AG09309 (cell line): ENCODE results near the gene PON1.

Source experiments
- DNase-seq: peaks from one replicate; pipeline ENCODE4 v3.0.0-alpha.2; 2010; ENCODE audit warnings: low read depth
- H3K4me3 ChIP-seq: 2 replicates; pipeline ENCODE4 v1.5.1; 2011; ENCODE audit warnings: mild to moderate bottlenecking, low read depth, low read length, moderate library complexity; ENCODE audit not compliant: control insufficient read depth
- CTCF ChIP-seq: IDR thresholded peaks from 2 replicates; pipeline ENCODE4 v1.5.1; 2011; ENCODE audit warnings: mild to moderate bottlenecking, low read depth, low read length, inconsistent platforms; ENCODE audit not compliant: insufficient read depth, control insufficient read depth; ENCODE audit errors: missing control alignments

The PON1 gene

GRCh38 chr7:95261895-95262415 lies 62.4 kb downstream of the PON1 start:
- H3K4me3 ChIP-seq = no peak overlapping the region
- no peak for TF ChIP-seq CTCF
- DNase-seq = no peak

DNA sequence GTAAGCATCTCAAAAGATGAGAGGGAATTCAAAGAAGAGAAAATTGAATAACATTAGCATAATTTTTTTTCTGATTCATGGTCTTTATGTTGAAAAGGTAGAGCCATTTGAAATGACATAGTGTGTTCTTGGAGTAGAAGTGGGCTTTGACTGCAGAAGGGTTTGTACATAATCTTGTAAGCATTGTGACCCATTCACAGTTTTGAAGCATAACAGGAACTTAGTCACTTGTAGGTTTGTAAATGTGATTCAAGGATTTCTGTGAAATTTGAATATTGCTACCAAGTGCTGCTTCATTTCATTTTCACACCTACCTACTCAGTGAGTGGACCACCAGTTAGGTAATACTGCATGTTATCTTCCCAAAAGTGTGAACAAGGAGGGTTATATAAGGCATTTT lies 68.6 kb downstream of the PON1 start:
- no peak for TF ChIP-seq CTCF
- H3K4me3 ChIP-seq = no peak overlapping the region
- DNase-seq = no peak

- TF ChIP-seq CTCF = no peak
- no peak overlapping the region for H3K4me3 ChIP-seq
- DNase-seq = no peak
These were observed 70.3 kb downstream of the PON1 start for GRCh38 chr7:95253986-95254385.

DNA sequence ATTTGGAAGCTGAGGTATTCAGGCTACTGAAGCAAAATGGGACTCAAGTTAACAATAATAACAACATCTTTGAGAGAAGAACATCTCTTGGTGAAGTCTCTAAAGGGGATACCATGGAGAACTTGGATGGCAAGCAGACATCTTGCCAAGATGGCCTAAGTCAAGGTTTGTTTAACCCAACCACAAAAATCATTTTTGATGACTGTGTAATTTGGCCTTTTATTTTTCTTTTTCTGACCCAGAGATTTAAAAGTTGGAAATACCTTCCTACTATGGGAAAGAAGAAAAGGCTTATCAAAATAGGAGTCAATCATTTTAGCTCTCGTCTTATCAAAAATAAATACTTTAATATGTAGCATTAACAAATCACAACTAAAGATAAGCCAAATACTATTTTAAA lies 72.4 kb downstream of the PON1 start:
- no peak for TF ChIP-seq CTCF
- DNase-seq = no peak
- no peak overlapping the region for H3K4me3 ChIP-seq

GRCh38 chr7:95250571-95250970 lies 73.8 kb downstream of the PON1 start:
- no peak for DNase-seq
- no peak overlapping the region for H3K4me3 ChIP-seq
- TF ChIP-seq CTCF = no peak
